ENCODE data around the gene NOTCH2.
"Not testable (repeated sequence)": the region's sequence is repeated elsewhere in the genome, so short reads cannot be mapped to it uniquely, and the experiment has no call there.

DNA sequence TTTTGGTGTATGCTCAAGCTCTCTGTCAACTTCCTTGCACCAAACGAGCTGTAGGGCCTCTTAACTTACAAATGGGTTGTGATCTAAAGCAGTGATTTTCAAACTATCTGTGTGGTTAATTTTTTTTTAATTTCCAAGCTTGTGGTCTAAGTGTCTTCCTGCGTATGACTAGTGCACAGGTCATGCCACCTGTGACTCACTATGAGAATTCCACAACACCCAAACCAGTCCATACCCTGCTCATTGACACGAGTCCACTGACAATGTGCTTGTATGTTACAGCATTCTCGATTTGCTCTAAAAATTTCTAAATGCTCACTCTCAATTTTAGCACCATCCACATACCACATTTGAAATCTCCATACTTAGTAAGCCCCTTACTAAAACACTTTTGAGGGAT, 18.5 kb upstream of the NOTCH2 start:
- TF ChIP-seq, protein P1, sequence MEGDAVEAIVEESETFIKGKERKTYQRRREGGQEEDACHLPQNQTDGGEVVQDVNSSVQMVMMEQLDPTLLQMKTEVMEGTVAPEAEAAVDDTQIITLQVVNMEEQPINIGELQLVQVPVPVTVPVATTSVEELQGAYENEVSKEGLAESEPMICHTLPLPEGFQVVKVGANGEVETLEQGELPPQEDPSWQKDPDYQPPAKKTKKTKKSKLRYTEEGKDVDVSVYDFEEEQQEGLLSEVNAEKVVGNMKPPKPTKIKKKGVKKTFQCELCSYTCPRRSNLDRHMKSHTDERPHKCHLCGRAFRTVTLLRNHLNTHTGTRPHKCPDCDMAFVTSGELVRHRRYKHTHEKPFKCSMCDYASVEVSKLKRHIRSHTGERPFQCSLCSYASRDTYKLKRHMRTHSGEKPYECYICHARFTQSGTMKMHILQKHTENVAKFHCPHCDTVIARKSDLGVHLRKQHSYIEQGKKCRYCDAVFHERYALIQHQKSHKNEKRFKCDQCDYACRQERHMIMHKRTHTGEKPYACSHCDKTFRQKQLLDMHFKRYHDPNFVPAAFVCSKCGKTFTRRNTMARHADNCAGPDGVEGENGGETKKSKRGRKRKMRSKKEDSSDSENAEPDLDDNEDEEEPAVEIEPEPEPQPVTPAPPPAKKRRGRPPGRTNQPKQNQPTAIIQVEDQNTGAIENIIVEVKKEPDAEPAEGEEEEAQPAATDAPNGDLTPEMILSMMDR (IDR thresholded peaks at IDR 0.05) = not testable (repeated sequence)
- not testable (repeated sequence) for TF ChIP-seq EP300 (IDR thresholded peaks at IDR 0.05)
